Hepatocyte (in vitro differentiated cells): ENCODE measurements around the gene ICE2. TPM values are rescaled to one million over a fixed set of nuclear protein-coding genes. Genes with fewer than 3 reads are reported as not detected.

Experiments
- DNase-seq: peaks from one replicate; pipeline ENCODE4 v3.0.0-alpha.2; 2016; ENCODE audit warnings: low spot score
- H2AFZ ChIP-seq: fragments of 200-600 bp; sonication (generic); 2 replicates; pipeline ENCODE4 v1.6.0; 2016; ENCODE audit warnings: antibody characterized with exemption, mild to moderate bottlenecking
- H3K27ac ChIP-seq: fragments of 200-600 bp; sonication (generic); 2 replicates; pipeline ENCODE4 v1.5.1; 2016; ENCODE audit warnings: mild to moderate bottlenecking
- H3K27me3 ChIP-seq: fragments of 200-600 bp; sonication (generic); 2 replicates; pipeline ENCODE4 v1.6.1; 2016
- H3K36me3 ChIP-seq: fragments of 200-600 bp; sonication (generic); replicated peaks from 2 replicates; pipeline ENCODE4 v1.5.1; 2016; ENCODE audit warnings: low read depth; ENCODE audit not compliant: insufficient read depth
- H3K4me1 ChIP-seq: fragments of 200-600 bp; sonication (generic); 2 replicates; pipeline ENCODE4 v1.5.1; 2016; ENCODE audit warnings: mild to moderate bottlenecking, moderate library complexity; ENCODE audit not compliant: insufficient read depth
- H3K4me2 ChIP-seq: fragments of 200-600 bp; sonication (generic); 2 replicates; pipeline ENCODE4 v1.6.0; 2016
- H3K4me3 ChIP-seq: fragments of 200-600 bp; sonication (generic); 2 replicates; pipeline ENCODE4 v1.5.1; 2016; ENCODE audit warnings: mild to moderate bottlenecking
- H3K79me2 ChIP-seq: fragments of 200-600 bp; sonication (generic); 2 replicates; pipeline ENCODE4 v1.6.0; 2017; ENCODE audit warnings: mild to moderate bottlenecking
- H3K9me2 ChIP-seq: fragments of 200-600 bp; sonication (generic); replicated peaks from 2 replicates; pipeline ENCODE4 v1.6.0; 2017; ENCODE audit warnings: mild to moderate bottlenecking; ENCODE audit not compliant: insufficient read depth
- H3K9me3 ChIP-seq: fragments of 200-600 bp; sonication (generic); 2 replicates; pipeline ENCODE4 v1.5.1; 2016; ENCODE audit warnings: low read depth, mild to moderate bottlenecking
- H4K20me1 ChIP-seq: fragments of 200-600 bp; sonication (generic); 2 replicates; pipeline ENCODE4 v1.6.0; 2016; ENCODE audit warnings: mild to moderate bottlenecking; ENCODE audit not compliant: insufficient read depth, poor library complexity, severe bottlenecking
- EZH2 ChIP-seq: fragments of 200-600 bp; sonication (generic); IDR thresholded peaks from 2 replicates; pipeline ENCODE4 v1.6.1; 2016; ENCODE audit warnings: antibody characterized with exemption, mild to moderate bottlenecking, borderline replicate concordance
- EZH2phosphoT487 ChIP-seq: fragments of 200-600 bp; sonication (generic); IDR thresholded peaks from one replicate; pipeline ENCODE4 v1.6.1; 2018; ENCODE audit warnings: antibody characterized with exemption, mild to moderate bottlenecking, low read depth, moderate library complexity; ENCODE audit not compliant: unreplicated experiment, severe bottlenecking
- WGBS: methylation state at CpG from one replicate; pipeline ENCODE4 v1.1.6; 2016; ENCODE audit warnings: low lambda C conversion rate; ENCODE audit errors: missing lambda C conversion rate; 5-methylcytosine and 5-hydroxymethylcytosine counted together
- polyA plus RNA-seq: library from polyadenylated mRNA; unstranded; fragments of >200 nt; fragmentation: Nextera tagmentation; extraction: Ambion mirVana; gene quantifications from 2 replicates; pipeline ENCODE4 v1.2.1, GENCODE V29; 2016
- total RNA-seq: library from RNA; depleted of rRNA; stranded (reverse); fragments of >200 nt; gene quantifications from 2 replicates; pipeline ENCODE4 v1.2.3, GENCODE V29; 2014
- TF ChIP-seq, protein P1 (sequence below): fragments of 200-600 bp; sonication (generic); IDR thresholded peaks from 2 replicates; pipeline ENCODE4 v1.5.1; 2016; ENCODE audit warnings: antibody characterized with exemption, mild to moderate bottlenecking; ENCODE audit not compliant: poor library complexity

The ICE2 gene
- total and polyA plus RNA-seq, 2 experiments from 2014 or later, result 15.8 to 35.4 TPM

DNA sequence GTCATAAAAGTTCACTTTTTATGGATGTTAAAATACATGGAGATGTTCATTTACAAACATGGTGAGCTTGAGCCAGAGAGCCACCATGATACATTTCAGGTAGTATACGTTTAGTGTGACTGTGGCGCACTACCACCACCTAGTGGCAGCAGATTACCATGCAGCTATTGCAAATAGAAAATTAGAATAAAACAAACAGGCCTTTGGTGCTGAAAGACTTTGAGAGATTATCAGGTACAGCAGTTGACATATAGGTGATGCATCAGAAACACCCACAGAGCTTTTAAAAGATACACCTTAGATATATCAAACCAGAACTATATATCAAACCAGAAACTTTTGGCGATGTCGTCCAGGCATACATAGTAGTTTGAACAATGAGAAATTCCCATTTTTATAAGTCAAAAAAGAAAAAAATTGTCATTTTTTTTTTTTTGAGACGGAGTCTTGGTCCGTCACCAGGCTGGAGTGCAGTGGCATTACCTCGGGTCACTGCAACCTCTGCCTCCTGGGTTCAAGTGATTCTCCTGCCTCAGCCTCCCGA is 42.0 kb upstream of the ICE2 start:
- H3K36me3 ChIP-seq, result no peaks in the 10 kb centered on the region
- no peak overlapping the region for H3K4me3 ChIP-seq
- H3K27ac ChIP-seq, result no peak overlapping the region
- no peak overlapping the region for H3K4me2 ChIP-seq
- no peaks in the 10 kb centered on the region for H3K79me2 ChIP-seq
- H3K4me1 ChIP-seq, result peaks cover 3% of the 10 kb centered on the region
- H3K9me3 ChIP-seq, result no peaks in the 10 kb centered on the region
- H3K27me3 ChIP-seq, result no peaks in the 10 kb centered on the region
- no peak overlapping the region for H2AFZ ChIP-seq
- no peaks in the 10 kb centered on the region for H3K9me2 ChIP-seq
- TF ChIP-seq EZH2phosphoT487, result no peak
- TF ChIP-seq EZH2, result no peak
- TF ChIP-seq, protein P1, sequence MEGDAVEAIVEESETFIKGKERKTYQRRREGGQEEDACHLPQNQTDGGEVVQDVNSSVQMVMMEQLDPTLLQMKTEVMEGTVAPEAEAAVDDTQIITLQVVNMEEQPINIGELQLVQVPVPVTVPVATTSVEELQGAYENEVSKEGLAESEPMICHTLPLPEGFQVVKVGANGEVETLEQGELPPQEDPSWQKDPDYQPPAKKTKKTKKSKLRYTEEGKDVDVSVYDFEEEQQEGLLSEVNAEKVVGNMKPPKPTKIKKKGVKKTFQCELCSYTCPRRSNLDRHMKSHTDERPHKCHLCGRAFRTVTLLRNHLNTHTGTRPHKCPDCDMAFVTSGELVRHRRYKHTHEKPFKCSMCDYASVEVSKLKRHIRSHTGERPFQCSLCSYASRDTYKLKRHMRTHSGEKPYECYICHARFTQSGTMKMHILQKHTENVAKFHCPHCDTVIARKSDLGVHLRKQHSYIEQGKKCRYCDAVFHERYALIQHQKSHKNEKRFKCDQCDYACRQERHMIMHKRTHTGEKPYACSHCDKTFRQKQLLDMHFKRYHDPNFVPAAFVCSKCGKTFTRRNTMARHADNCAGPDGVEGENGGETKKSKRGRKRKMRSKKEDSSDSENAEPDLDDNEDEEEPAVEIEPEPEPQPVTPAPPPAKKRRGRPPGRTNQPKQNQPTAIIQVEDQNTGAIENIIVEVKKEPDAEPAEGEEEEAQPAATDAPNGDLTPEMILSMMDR, result peak; percentile 90
- WGBS, result 68% methylated on average over 7 of the region's 8 CpGs
- H4K20me1 ChIP-seq, result no peaks in the 10 kb centered on the region
- DNase-seq, result peak; percentile 75

DNA sequence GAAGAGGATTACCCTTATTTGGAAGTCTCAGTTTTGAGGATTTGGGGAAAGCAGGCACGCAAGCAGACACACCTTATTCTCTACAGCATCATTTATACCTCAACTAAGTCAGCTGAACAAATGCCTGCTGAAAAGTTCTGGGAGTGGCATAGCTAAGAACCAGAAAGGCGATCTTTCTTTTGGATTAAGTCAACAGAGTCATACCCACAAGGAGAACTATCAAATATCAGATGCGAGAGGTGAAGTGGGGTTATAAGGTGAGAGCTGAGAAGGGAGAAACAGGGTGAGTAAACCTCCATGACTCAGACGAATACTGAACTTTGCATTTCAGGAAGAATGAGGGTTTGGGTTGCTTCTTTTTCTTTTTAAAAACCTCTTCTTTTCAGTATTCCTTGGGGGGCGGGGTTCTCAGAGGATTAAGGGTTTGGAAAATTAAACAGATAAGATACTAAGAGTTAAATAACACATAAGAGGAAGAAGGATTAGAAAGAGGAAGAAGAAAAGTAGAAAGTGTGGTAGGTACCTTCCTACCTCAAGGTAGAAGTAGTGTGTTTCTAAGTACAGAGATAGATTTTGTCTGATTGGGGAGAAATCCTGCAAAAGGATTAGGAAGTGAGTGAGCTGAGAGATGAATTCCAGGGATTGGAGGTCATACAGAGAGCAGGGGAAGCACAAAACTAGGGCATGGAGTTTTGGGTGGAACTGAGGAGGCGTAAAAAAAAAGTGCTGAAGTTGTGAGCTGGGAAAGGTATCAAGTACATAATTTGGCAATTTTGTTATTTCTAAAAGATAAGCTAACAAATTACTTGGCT is 41.3 kb upstream of the ICE2 start:
- H3K4me1 ChIP-seq, result peaks cover 3% of the 10 kb centered on the region
- H3K36me3 ChIP-seq, result no peaks in the 10 kb centered on the region
- no peaks in the 10 kb centered on the region for H4K20me1 ChIP-seq
- H3K79me2 ChIP-seq, result no peaks in the 10 kb centered on the region
- H3K27ac ChIP-seq, result no peak overlapping the region
- TF ChIP-seq EZH2 (no peak), EZH2phosphoT487 (no peak)
- TF ChIP-seq, protein P1, result no peak
- H3K4me2 ChIP-seq, result no peak overlapping the region
- no peak overlapping the region for H3K4me3 ChIP-seq
- DNase-seq, result no peak
- WGBS, result 77% methylated on average over 6 of the region's 6 CpGs
- no peaks in the 10 kb centered on the region for H3K9me3 ChIP-seq
- no peaks in the 10 kb centered on the region for H3K27me3 ChIP-seq
- no peak overlapping the region for H2AFZ ChIP-seq
- no peaks in the 10 kb centered on the region for H3K9me2 ChIP-seq

DNA sequence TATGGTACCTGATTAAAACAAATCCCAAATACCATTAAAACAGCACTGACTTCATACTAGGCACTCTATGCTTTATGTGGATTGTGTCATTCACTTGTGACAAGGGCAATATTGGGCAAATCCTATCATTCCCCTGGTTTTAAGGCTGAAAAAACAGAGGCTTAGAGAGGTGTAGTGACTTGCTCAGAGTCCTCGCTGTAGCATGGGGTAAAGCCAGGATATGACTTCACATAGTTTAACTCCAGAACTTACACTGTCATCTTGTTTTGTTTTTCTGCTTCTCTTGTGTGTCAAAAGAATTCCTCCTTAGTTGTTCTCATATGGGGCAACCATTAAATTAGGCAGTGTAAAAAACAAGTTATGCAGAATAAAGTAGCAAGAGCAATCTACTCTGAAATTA is 40.3 kb upstream of the ICE2 start:
- H2AFZ ChIP-seq, result no peak overlapping the region
- WGBS, result 74% methylated on average over 1 of the region's 1 CpG
- no peaks in the 10 kb centered on the region for H3K79me2 ChIP-seq
- TF ChIP-seq EZH2phosphoT487 (no peak), EZH2 (no peak)
- TF ChIP-seq, protein P1, result no peak
- no peaks in the 10 kb centered on the region for H4K20me1 ChIP-seq
- H3K9me2 ChIP-seq, result no peaks in the 10 kb centered on the region
- no peak for DNase-seq
- no peak overlapping the region for H3K4me3 ChIP-seq
- no peaks in the 10 kb centered on the region for H3K27me3 ChIP-seq
- H3K4me2 ChIP-seq, result no peak overlapping the region
- H3K36me3 ChIP-seq, result no peaks in the 10 kb centered on the region
- no peaks in the 10 kb centered on the region for H3K9me3 ChIP-seq
- no peak overlapping the region for H3K27ac ChIP-seq
- H3K4me1 ChIP-seq, result peaks cover 3% of the 10 kb centered on the region
